Measurements from ENCODE around the gene DDA1.
A peak's percentile ranks its signal among the peaks of the same experiment; 100 is the strongest.
"Not testable (repeated sequence)": the region's sequence is repeated elsewhere in the genome, so short reads cannot be mapped to it uniquely, and the experiment has no call there.

DDA1 gene

GRCh38 chr19:17286752-17287151, 22.6 kb upstream of the DDA1 start:
- no peak for DNase-seq (ENCODE audit: low read depth in 2 of 2)

- DNase-seq (ENCODE audit: low read depth in 2 of 2), result peak; percentile 49 to 54
Measured at GRCh38 chr19:17289489-17289888, 19.9 kb upstream of the DDA1 start.

GRCh38 chr19:17292301-17293074, 16.9 kb upstream of the DDA1 start:
- DNase-seq (ENCODE audit: low read depth in 2 of 2), result peak; percentile 61 to 65

- no peak for DNase-seq (ENCODE audit: low read depth in 2 of 2)
Measured at GRCh38 chr19:17293605-17294004, 15.8 kb upstream of the DDA1 start.

- DNase-seq (ENCODE audit: low read depth in 2 of 2), result no peak
Measured at GRCh38 chr19:17294051-17294891, 15.1 kb upstream of the DDA1 start.

GRCh38 chr19:17295551-17295950, 13.8 kb upstream of the DDA1 start:
- not testable (repeated sequence) for DNase-seq (ENCODE audit: low read depth in 2 of 2)

GRCh38 chr19:17296273-17296672, 13.1 kb upstream of the DDA1 start:
- DNase-seq (ENCODE audit: low read depth in 2 of 2), result no peak

- no peak for DNase-seq (ENCODE audit: low read depth in 2 of 2)
Measured at GRCh38 chr19:17296976-17297375, 12.4 kb upstream of the DDA1 start.

GRCh38 chr19:17300992-17301619, 8.3 kb upstream of the DDA1 start:
- no peak for DNase-seq (ENCODE audit: low read depth in 2 of 2)

GRCh38 chr19:17302391-17303166, 6.8 kb upstream of the DDA1 start:
- no peak for DNase-seq (ENCODE audit: low read depth in 2 of 2)

- peak; percentile 83 for DNase-seq (ENCODE audit: low read depth in 2 of 2)
Measured at GRCh38 chr19:17303167-17303939, 6.0 kb upstream of the DDA1 start, which contains the start of gene ABHD8. TSS of gene ABHD8 (minus strand) at chr19:17303425. CDS start at chr19:17301616, 1,809 bp downstream.

- no peak for DNase-seq (ENCODE audit: low read depth in 2 of 2)
Measured at GRCh38 chr19:17303940-17304267, 5.5 kb upstream of the DDA1 start.

GRCh38 chr19:17304386-17305215, 4.8 kb upstream of the DDA1 start:
- DNase-seq (ENCODE audit: low read depth in 2 of 2), result no peak

- no peak for DNase-seq (ENCODE audit: low read depth in 2 of 2)
Measured at GRCh38 chr19:17305216-17305516, 4.2 kb upstream of the DDA1 start.

- peak; percentile 94 to 95 for DNase-seq (ENCODE audit: low read depth in 2 of 2)
Measured at GRCh38 chr19:17305517-17306284, 3.7 kb upstream of the DDA1 start, which contains the start of gene MRPL34. TSS of gene MRPL34 (plus strand) at chr19:17305872. CDS start at chr19:17305893, 21 bp downstream.

GRCh38 chr19:17306285-17306714, 3.1 kb upstream of the DDA1 start:
- no peak for DNase-seq (ENCODE audit: low read depth in 2 of 2)

- no peak for DNase-seq (ENCODE audit: low read depth in 2 of 2)
Measured at GRCh38 chr19:17307876-17308377, 1.4 kb upstream of the DDA1 start.

- no peak for DNase-seq (ENCODE audit: low read depth in 2 of 2)
Measured at GRCh38 chr19:17309965-17310461, 650 bp downstream of the DDA1 start.
